ENCODE data around the gene PTPRC.
A peak's percentile ranks its signal among the peaks of the same experiment; 100 is the strongest.

GRCh38 chr1:198633675-198634121, 5.1 kb upstream of the PTPRC start:
- TF ChIP-seq CTCF (IDR thresholded peaks at IDR 0.05; ENCODE audit: low read depth, low read length) (no peak), POLR2A (IDR thresholded peaks at IDR 0.05; ENCODE audit: extremely low read depth, insufficient read length) (no peak), MAX (IDR thresholded peaks at IDR 0.05; ENCODE audit: low read depth, low read length) (no peak), MYC (IDR thresholded peaks at IDR 0.05; ENCODE audit: low read depth, low read length) (0 out of 2 replicates have a peak, but pooled peaks have one; percentile 17)

Data from NB4 (cell line).